NCI-H128 (cell line): ENCODE measurements around the gene OMA1.
A peak's percentile ranks its signal among the peaks of the same experiment; 100 is the strongest.
"Not testable (repeated sequence)": the region's sequence is repeated elsewhere in the genome, so short reads cannot be mapped to it uniquely, and the experiment has no call there.

ENCODE experiments used
- DNase-seq: peaks from one replicate; lab custom pipeline; 2025; ENCODE audit not compliant: unreplicated experiment; lab: John Stamatoyannopoulos, UW

The OMA1 gene

DNA sequence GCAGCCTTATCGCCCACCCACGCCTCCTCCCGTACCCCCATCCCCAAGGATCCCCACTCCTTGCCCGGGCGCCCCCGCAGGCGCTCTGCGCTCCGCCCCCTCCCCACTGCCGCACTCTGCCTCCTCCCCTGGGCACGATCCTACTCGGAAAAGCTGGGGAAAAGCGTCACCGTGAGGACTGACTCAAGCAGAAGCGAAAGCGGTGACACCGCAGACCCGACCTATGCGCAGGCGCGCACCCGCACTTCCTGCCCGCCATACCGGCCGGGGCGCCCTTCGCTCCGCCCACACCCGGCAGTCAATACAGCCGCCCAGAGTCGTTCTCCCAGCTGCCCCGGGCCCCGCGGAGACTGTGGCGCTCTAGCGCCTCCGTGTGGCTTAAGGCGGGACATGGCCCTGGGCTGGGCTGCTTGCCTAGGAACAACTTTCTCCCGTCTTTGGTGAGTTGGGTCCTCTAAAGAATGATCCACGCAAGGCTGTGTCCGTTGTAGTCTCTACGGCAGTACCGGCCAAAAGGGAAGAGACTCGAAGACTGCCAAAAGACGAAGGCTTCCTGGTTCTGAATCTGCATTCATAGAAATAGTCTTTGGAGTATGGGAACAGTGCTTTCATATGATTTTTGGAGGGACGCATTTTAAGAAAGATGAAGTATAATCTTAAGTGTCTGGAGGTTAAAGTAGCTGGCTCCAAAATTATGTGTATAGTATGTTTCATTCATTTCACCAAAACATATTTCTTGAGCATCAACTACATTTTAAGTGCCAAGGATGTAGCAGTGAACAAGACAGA is at the start of gene OMA1:
TSS of gene OMA1 (minus strand) at position 207 of the 789 bp plus-strand sequence. CDS start 7,432 bp downstream, outside the sequence.
- peak; percentile 92 for DNase-seq

DNA sequence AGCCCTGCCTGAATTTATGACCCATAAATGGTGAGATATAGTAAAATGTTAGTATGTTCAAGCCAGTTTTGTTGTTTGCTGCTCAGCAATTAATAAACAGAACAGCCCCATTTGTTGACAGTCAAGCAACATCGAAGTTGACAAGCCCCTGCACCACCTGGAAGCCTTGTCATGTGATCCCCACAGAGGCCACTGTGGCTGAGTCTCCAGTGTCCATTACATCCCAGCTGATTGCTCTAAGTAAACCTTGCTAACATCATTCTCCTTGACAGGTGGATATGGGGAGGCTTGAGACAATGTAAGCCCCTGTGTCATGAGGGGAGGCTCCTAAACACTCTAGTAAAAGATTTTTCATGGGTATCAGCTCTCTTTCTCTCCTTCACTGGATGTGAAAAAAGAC is 48.0 kb upstream of the OMA1 start:
- DNase-seq: no peak

DNA sequence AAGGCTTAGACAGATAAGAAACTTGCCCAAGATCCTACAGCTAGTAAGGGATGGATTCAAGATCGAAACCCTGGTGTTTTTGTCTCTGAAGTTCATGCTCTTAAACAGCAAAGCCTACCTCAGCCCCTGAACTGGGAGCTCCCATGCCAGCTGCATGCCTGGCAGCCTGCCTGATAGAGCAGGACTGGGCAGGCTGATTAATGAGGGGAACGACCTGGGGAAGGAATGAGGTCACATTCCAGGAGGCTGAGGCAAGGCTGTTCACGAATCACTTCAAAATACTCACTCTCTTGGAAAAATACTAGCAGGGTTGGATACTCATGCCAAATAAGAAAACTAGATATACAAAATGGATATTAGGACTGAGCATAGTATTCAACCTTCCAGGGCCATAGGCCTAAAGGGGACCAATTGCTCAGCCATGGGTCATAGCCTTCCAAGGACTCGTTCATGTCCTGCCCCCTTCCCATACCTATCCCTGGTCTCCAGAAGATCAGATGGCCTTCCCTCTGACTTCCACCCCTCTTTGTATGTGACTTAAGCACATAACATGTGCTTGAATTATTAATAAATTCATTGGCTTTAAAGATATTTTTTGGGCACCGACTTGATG is 46.1 kb upstream of the OMA1 start:
- DNase-seq: no peak

DNA sequence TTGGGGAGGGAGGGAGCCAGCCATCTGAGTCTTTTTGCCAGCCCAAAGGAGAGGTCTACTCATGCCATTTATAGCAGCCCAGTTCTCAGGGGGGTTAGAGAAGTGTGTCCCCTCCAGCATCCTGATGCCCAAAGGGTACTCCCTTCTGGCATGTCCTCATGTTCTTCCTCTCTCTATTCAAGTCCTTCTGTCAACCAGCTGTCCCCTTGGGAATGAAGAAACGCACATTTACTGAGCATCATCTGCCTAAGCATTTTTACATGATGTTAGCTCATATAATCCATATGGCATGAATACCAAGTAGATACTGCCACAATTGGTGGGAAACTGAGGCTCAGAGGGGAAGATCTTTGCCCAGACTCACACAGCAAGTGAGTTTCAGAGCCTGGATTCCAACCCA is 45.3 kb upstream of the OMA1 start:
- no peak for DNase-seq

DNA sequence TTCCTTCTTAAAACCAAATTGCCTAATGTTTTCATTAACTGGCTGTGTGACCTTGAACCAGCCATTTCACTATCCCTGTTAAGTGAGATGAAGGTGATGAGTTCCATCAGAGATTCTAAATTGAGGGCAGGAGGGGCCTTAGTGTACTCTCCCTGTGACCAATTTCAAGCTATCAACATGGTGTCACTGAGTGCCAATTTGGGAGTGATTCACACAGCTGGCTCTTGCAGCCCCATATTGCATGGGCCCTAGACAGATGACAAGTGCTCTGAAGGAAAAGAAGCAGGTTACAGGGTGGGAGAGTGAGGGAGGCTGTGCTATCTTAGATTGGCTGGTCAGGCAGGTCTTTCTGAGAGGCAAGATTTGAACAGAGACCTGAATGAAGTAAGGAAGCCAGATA is 43.5 kb upstream of the OMA1 start:
- DNase-seq: no peak

DNA sequence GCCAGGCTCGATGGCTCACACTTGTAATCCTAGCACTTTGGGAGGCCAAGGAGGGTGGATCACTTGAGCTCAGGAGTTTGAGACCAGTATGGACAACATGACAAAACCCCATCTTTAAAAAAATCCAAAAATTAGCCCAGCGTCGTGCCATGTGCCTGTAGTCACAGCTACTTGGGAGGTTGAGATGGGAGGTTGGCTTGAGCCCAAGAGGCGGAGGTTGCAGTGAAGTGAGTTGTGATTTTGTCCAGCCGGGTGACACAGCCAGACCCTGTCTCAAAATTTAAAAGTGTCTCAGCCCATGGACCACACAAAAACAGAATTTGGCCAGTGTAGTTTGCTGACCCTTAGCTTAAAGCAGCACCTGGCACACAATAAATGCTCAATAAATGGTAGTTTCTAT is 41.9 kb upstream of the OMA1 start:
- DNase-seq: no peak

DNA sequence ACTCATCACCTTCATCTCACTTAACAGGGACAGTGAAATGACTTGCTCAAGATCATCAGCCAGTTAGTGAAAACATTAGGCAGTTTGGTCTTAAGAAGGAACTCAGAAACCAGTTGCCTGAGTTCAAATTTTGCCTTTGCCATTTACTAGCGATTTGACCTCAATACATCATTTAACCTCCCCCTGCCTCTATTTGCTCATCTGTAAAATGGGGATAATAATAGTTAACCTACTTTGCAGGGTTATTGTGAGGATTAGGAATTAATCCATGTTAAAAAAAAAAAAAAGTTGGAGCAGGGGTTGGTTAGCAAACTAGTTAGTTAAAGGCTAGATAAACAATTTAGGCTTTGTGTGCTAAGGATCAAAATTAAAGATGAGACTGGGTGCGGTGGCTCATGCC is 41.1 kb upstream of the OMA1 start:
- no peak for DNase-seq

DNA sequence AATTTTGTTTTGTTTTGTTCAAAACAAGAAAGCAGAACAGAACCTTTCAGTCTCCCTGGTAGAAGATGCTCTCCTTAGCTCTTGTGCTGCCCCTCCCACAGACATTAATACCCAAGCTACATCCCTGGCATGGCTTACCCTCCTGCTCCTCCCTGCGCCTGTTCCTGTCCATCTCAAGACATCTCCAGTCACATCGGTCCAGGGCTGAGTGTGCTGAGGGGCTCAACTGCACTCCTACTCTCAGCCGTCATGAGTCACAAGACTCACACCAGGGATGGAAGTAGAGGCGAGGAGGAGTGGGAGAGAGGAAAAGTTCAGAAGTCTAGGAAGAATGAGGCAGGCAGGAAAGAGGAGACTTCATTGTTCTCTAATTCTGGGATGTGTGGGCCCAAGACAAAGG is 39.7 kb upstream of the OMA1 start:
- DNase-seq: no peak

DNA sequence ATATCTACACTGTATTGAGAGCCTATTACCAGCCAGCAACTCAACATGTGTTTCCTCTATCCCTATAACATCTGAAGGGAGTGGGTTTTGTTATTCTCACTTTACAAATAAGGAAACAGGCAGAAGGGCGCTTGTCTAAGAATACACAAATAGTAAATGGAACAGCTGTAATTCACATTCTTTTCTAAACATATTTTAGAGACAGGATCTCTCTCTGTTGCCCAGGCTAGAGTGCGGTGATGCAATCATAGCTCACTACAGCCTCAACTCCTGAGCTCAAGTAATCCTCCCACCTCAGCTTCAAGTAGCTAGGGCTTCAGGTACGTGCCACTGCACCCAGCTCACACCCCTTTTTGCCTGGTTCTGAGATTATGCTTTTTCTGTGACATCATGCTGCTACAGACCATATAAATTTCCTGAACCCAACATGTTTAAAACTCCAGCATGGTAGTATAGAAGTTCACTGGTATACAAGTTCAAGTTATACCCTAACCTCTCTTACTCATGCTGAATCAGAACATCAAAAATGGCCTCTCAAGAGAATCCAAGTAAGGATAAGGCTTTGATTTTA is 39.1 kb upstream of the OMA1 start:
- DNase-seq: no peak

DNA sequence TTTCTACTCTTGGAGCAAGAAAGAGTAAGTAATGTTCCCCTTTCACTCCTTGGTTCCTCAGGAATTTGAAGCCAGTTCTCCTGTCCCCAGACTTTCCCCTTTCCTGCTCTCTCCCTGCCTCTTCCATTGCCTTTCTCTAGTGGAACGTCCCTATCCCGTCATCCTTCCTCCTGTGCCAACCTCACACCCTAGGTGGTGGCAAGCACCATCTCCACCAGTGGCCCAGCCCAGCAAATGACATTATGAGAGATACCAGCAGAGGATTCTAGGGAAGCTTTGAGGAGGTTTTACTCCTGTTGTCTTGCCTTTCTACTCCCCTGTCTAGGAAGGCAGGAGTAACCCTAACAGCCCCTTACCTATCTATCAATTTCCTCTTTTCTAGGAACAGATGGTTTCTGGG is 38.6 kb upstream of the OMA1 start:
- no peak for DNase-seq

DNA sequence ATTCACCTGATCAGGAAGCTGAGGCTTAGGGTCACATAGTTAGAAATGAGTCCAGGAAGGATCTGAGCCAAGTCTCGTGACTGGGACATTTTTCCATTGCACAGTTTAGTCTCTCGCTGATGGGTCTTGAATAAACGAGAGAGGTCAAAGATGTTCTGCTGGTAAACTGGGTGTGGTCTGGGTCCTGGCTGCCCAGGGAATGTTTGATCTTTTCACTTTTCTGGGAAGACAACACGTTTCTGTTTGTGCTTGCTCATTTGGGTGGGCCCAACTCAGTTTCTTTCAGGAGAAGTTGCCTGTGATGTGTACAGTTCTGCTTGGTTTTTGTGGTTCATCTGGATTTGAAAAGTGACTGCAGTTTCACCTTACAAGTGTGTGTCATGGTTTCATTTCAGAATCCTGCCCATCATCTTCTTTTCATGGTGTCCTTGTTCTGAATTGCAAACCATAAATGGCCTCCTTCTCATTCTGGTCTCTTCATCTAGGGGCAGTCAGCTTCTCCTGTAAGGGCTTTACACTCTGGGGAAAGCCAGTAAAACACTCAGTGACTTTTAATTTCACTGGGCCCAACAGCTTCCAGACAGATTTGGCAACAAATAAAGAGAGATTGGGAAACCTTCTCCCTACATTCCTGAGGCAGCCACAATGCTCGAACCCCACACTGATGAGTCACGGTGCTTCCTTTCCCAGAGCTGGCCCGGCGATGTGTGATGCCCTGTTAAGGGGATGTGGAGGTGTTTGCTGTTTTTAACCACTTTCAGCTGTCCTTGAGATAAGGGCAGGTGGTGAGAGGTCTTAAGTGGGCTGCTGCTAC is 37.8 kb upstream of the OMA1 start:
- DNase-seq: no peak

DNA sequence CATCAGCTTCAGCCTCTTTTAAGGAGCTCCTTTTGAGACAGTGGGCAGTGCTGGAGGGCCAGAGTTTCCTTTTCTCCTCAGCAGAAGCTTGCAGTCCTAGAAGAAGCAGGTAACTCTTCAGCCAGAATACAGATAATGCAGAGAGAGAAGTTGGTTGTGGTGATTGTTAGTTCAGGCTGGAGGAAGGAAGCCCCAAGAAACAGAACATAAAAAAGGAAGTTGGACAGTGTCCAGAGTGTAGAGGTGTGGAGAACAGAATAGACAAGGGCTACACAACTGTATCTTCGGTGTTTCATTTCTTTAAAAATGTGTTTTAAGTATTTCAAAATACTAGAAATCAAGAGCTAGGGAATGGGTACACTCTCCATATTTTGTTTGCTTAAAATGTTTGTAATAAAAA is 37.0 kb upstream of the OMA1 start:
- DNase-seq: no peak

DNA sequence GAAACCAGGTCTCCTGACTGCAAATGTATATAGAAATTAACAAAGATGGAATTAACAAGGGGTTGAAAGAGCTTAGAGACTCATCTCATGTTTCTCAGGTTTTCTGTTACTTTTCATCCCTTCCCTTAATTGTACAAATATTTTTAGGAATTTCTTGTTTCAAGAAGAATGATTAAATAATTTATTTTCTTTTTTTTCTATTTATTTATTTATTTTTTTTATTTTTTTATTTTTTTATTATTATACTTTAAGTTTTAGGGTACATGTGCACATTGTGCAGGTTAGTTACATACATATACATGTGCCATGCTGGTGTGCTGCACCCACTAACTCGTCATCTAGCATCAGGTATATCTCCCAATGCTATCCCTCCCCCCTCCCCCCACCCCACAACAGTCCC is 35.6 kb upstream of the OMA1 start:
- not testable (repeated sequence) for DNase-seq

DNA sequence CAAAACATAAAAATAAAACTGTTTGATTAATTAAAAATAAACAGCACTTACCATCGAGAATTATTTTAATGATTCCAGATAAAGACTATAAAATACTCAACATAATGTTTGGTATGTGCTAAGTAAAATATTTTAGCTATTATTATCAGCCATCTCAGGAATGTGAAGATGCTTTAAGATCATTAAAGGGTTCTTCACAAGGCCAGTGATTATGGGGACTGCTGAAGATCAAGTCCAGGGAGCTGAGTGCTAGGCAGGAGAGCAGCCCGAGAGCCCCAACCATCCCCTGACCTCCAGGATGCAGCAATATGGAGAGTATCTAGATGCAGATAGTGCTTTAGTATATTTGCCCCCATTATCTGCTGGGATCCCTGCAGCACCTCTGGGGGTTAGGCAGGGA is 35.1 kb upstream of the OMA1 start:
- DNase-seq: no peak

DNA sequence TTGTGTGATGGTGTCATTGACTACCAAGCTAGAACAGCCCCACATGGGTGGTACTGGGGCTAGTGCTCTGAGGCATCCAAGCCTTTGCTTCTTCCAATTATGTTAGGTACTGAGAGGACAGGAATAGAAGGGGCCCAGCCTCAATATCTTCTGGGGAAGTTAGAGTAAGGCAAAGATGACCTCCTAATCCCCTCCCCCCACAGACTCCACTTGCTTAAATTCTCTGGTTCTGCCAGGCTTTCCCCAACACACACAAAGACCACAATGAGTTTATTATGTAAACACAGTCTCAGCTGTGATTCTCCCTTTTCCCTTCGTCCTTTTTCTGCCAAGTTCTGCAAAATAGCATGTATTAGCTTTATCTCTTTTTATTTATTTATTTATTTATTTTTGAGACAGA is 33.7 kb upstream of the OMA1 start:
- DNase-seq: no peak

DNA sequence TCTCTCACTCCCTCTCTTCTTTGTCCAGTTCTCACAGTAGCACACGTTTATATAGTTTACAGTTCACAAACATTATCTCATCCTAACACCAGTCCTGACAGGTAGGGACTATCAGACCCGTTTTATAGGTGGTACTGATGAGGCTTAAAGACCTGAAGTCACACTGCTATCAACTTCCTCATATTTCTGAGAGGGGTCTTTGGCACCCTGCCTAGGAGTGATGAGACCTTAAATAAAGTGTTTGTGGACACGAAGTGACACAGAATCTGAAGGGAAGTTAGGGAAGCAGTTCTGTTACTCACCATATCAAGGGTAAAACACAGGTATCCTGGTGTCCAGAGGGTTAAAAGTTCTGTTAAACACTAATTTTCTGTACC is 31.1 kb upstream of the OMA1 start:
- DNase-seq: no peak

DNA sequence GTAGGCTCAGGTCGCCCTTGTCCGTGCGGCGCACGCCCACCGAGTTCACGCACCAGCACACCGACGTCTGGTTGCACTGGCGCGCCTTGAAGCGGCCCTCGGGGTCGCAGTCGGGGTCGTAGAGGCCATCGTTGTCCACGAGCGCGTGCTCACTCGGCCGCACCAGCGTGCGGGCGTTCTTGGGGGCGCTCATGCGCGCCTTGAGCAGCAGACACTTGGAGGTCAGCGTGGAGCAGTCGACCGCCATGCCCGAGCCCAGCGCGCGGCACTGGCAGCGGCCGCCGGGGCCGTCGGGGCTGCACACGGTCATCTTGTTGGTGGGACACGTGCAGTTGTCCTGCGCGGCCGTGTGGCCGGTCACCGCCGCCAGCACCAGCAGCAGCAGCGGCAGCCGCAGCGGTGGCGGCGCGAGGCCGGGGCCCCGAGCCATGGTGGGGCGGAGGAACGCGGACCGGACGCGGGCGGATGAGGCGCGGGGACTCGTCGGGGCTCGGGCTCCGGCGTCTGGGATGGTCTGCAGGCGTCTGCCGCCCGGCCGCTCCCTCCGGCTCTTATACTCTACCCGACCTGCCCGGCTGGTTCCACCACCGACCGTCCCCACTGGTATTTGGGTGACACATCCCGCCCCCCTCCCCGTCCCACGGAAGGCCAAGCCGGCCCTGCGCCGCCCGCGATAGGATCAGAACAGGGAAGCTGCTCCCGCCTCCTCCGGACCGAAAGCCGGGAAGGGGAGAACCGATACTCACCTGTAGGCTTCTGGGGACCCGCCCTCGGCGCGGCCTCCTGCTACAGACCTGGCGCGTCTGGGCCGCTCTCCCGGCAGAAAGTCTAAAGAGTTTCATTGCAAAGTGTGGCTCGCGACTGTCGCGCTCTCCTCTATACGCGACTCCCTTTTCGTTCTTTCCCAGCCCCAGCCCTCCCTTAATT is 30.5 kb upstream of the OMA1 start, which contains the start of gene TACSTD2:
TSS of gene TACSTD2 (minus strand) at position 526 of the 927 bp plus-strand sequence. CDS start at position 430, 96 bp downstream.
- DNase-seq: no peak

DNA sequence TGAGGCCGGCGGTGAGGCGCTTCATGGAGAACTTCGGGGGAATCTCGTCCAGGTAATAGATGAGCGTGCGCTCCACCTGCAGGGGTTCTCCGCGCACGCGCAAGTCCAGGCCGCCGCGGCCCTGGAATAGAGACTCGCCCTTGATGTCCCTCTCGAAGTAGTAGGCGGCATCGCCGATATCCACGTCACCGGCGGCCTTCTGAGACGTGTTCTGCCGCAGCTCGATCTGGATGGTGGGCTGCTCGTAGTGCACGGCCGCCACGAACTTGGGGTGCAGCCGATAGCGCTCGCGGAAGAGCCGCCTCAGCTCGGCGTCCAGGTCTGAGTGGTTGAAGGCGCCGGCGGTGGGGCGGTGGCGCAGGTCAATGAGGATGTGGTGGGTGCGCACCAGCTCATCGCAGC is 29.8 kb upstream of the OMA1 start:
- no peak for DNase-seq

DNA sequence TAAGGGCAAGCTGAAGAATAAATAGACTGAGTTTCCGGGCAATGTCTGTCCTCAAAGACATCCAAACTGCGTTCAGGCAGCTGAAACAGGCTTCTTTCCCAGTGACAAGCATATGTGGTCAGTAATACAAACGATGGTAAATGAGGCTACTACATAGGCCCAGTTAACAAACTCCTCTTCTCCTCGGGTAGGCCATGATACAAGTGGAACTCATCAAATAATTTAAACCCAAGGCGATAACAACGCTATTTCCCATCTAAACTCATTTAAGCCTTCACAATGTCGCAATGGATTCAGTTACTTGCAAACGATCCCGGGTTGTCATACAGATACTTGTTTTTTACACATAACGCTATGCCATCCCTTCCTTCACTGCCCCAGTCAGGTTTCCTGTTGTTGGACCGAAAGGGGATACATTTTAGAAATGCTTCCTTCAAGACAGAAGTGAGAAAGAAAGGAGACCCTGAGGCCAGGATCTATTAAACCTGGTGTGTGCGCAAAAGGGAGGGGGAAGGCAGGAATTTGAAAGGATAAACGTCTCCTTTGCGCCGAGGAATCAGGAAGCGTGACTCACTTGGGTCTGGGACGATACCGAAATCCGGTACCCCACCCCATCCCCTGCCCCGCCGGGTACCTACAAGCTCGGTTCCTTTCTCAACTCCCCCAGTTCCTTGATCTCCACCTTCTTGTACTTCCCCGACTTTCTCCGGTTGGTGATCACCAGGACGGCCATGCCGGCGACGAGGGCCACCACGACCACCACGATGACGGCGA is 29.2 kb upstream of the OMA1 start:
- DNase-seq: no peak

DNA sequence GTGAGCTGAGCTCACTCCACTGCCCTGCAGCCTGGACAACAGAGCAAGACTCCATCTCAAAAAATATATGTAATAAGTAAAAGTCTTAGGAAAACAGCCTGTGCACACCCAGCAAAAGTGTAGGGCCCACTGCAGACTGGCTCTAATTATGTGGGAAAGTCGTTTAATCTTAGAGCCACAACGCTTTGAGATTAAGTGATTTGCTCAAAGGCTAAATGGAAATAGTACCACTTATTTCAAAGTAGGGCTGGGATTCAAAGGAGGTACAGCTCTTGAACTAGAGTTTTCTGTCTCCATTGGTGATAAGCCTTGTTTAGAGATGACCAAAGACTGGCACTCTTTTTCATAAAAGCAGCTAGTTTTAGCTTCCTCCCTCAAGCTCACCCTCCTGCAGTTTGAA is 28.3 kb upstream of the OMA1 start:
- DNase-seq: no peak
